HG03095 (cell line): Measurements from ENCODE around the gene ATF7.
"Not testable (repeated sequence)": the region's sequence is repeated elsewhere in the genome, so short reads cannot be mapped to it uniquely, and the experiment has no call there.

Experiments used
- ATAC-seq: cut with Tn5 transposase; IDR thresholded peaks from one replicate; pipeline ENCODE4 v1.9.1; 2021; ENCODE audit warnings: moderate library complexity; ENCODE audit not compliant: unreplicated experiment

Gene ATF7

GRCh38 chr12:53625946-53626701 is at the start of gene ATF7:
Gene ATF7, minus strand, starts transcription at chr12:53626382. Its CDS starts 25,382 bp downstream, at chr12:53601000.
- peak; percentile 92 for ATAC-seq

GRCh38 chr12:53674977-53675700 is 49.0 kb upstream of the ATF7 start:
- no peak for ATAC-seq

GRCh38 chr12:53670971-53671370 is 44.8 kb upstream of the ATF7 start:
- no peak for ATAC-seq

GRCh38 chr12:53670308-53670707 is 44.1 kb upstream of the ATF7 start:
- ATAC-seq: no peak

GRCh38 chr12:53667080-53667479 is 40.9 kb upstream of the ATF7 start:
- no peak for ATAC-seq

- ATAC-seq: no peak
Measured at GRCh38 chr12:53664936-53665335, 38.8 kb upstream of the ATF7 start.

- no peak for ATAC-seq
Measured at GRCh38 chr12:53664191-53664590, 38.0 kb upstream of the ATF7 start.

GRCh38 chr12:53660041-53660440 is 33.9 kb upstream of the ATF7 start:
- ATAC-seq: no peak

- ATAC-seq: no peak
Measured at GRCh38 chr12:53659571-53659981, 33.4 kb upstream of the ATF7 start.

- no peak for ATAC-seq
Measured at GRCh38 chr12:53659011-53659551, 32.9 kb upstream of the ATF7 start.

- no peak for ATAC-seq
Measured at GRCh38 chr12:53657041-53657440, 30.9 kb upstream of the ATF7 start.

GRCh38 chr12:53653595-53653994 is 27.4 kb upstream of the ATF7 start:
- no peak for ATAC-seq

GRCh38 chr12:53652366-53652765 is 26.2 kb upstream of the ATF7 start:
- ATAC-seq: no peak

- no peak for ATAC-seq
Measured at GRCh38 chr12:53651737-53652136, 25.6 kb upstream of the ATF7 start.

- not testable (repeated sequence) for ATAC-seq
Measured at GRCh38 chr12:53646300-53646699, 20.1 kb upstream of the ATF7 start.

GRCh38 chr12:53645165-53645564 is 19.0 kb upstream of the ATF7 start:
- ATAC-seq: no peak

- no peak for ATAC-seq
Measured at GRCh38 chr12:53644133-53644532, 18.0 kb upstream of the ATF7 start.

GRCh38 chr12:53643232-53643979 is 17.2 kb upstream of the ATF7 start:
- no peak for ATAC-seq

GRCh38 chr12:53638057-53638456 is 11.9 kb upstream of the ATF7 start:
- no peak for ATAC-seq

- no peak for ATAC-seq
Measured at GRCh38 chr12:53636641-53637040, 10.5 kb upstream of the ATF7 start.

GRCh38 chr12:53635708-53636107 is 9.5 kb upstream of the ATF7 start:
- ATAC-seq: not testable (repeated sequence)
